Retinal pigment epithelial cell (primary cell): ENCODE measurements around the gene PCED1B.

Source experiments
- DNase-seq: peaks from one replicate; pipeline ENCODE4 v3.0.0-alpha.2; 2010; ENCODE audit warnings: low read depth
- H3K4me3 ChIP-seq: 2 replicates; pipeline ENCODE4 v1.5.1; 2011; ENCODE audit warnings: mild to moderate bottlenecking, low read length, control low read depth, moderate library complexity
- CTCF ChIP-seq: conservative IDR thresholded peaks from 2 replicates; pipeline ENCODE4 v1.5.1; 2011; ENCODE audit warnings: low read depth, low read length, control low read depth, inconsistent platforms

PCED1B gene

DNA sequence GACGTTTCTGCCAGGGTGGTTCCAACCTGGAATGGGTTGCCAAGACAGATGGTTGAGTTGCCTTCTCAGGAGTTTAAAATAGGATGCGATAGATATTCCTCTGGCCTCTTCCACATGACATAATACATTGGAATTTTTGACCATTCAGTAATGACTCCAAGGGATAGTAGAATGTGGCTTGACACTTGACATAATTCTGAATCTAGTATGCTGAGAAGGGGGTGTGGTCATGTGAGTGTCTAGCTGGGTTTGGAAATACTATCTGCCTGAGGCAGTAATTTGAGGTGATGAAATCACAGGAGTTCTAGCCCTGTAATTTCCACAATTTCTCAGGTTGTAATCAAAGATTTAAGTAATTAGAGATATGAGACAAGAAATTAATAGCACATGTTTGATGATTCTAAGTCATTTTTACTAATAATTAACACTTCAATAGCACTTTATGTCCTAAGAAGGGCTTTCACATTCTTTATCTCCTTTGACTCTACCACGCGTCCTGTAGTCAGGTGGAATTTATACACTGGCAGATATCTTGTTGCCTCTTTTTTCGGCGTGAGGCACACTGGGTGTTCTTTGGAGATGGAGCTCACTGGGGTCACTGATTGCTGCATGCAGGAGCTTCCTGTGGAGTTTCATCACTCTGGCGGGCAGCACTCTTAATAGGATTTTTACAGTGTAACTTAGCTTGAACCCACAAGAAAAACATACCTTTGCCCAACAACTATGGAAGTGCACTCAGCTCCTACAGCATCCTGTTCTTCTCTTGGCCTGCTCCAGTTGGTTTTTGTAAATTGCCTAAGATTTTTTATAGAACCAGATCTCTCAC, 3.6 kb downstream of the PCED1B start:
- DNase-seq, result no peak
- no peak overlapping the region for H3K4me3 ChIP-seq

GRCh38 chr12:47084172-47084571, 4.8 kb downstream of the PCED1B start:
- H3K4me3 ChIP-seq, result no peak overlapping the region
- TF ChIP-seq CTCF, result no peak
- no peak for DNase-seq

More for the DNA sequence above, 3.6 kb downstream of the PCED1B start:
- no peak for TF ChIP-seq CTCF

GRCh38 chr12:47085815-47086252, 6.4 kb downstream of the PCED1B start:
- H3K4me3 ChIP-seq, result no peak overlapping the region
- no peak for DNase-seq
- no peak for TF ChIP-seq CTCF

DNA sequence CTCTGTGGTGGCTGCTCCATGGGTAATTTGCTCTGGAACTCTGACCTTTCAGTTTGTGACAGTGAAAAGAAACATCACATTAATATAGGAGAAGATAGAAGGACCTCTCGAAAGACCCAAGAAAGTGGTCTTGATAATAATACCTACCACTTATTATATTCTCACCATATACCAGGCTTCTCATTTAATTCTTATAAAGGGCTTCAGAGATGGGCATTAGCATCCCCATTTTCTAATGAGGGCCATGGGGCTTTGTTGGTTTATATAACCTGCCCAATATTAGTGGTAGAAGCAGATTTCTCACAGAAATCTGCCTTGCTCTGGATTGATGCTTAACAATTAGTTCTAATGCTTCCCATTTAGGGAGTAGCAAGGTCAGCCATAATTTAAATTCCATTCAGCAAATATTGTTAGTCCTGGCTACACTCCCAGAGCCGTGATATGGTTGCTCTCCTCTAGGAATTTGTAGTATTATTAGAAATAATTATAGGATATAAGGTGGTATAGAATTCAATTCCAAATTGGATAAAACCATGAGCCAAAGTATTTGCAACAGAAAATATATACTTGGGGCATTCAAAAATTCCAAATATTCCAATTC, 7.8 kb downstream of the PCED1B start:
- DNase-seq, result no peak
- H3K4me3 ChIP-seq, result no peak overlapping the region
- no peak for TF ChIP-seq CTCF

DNA sequence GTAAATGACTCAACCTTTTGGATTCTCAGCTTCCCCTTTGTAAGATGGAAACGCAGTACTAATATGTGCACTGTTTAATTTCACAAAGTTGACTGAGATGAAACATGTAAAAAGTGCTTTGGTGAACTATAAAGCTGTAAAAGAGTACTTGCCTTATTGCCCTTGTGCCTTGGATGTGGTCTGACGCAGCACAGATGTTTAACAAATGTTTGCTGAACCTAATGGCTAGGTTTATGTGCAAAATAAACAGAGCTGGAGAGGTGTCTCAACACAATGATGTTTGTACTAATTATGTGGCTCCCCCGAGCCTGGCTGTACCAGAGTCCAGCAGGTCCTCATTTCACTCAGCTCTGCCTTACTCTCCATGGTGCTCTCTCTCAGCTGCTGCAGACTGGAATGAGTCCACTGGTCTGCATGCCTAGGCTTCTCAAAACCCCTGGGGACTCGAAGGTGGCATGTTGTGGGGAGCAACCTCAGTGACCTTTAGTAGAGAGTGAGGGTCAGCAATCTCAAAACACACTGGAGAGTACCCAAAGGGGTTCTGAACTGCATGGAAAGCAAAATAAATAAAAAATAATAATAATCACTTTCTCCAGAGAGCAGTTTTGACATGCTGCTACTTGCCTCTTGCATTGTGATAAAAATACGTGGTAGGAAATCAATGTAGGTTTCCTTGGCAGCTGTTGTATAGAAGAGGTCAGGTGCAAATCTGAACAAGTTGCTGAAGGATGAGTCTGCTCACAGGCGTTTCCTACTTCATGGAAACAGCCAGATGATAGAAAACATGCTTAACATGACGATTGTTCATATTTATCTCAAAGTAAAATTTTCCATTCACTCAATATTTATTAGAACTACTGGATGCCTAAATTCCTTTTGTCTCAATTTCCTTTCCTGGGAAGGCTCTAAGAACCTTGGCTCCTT, 8.9 kb downstream of the PCED1B start:
- DNase-seq, result no peak
- TF ChIP-seq CTCF, result no peak
- H3K4me3 ChIP-seq, result no peak overlapping the region

- H3K4me3 ChIP-seq, result no peak overlapping the region
- no peak for DNase-seq
- TF ChIP-seq CTCF, result no peak
Observed at GRCh38 chr12:47091009-47091408, 11.6 kb downstream of the PCED1B start.
